SK-N-SH treated with all-trans-retinoic acid at 6 μM for 48 hours (cell line): Measurements from ENCODE around the gene AGPAT4.

Experiments used
- ATAC-seq: fragments of 200-7000 bp; cut with Tn5 transposase; 3 replicates; pipeline ENCODE4 v1.9.1; 2020; ENCODE audit warnings: mild to moderate bottlenecking, moderate library complexity
- BACH2 ChIP-seq: fragments of 250-450 bp; sonication (Bioruptor Pico); IDR thresholded peaks from 2 replicates; pipeline ENCODE4 v1.9.0; 2021; ENCODE audit warnings: mild to moderate bottlenecking, borderline replicate concordance
- CREB5 ChIP-seq: fragments of 250-450 bp; sonication (Bioruptor Pico); IDR thresholded peaks from 2 replicates; pipeline ENCODE4 v1.5.1; 2020; ENCODE audit warnings: low read depth, mild to moderate bottlenecking, moderate library complexity
- CSDC2 ChIP-seq: fragments of 250-450 bp; sonication (Bioruptor Pico); IDR thresholded peaks from 2 replicates; pipeline ENCODE4 v1.5.0; 2020; ENCODE audit warnings: mild to moderate bottlenecking, moderate library complexity
- CSRNP3 ChIP-seq: fragments of 250-450 bp; sonication (Bioruptor Pico); IDR thresholded peaks from 2 replicates; pipeline ENCODE4 v1.5.1; 2021; ENCODE audit warnings: mild to moderate bottlenecking, moderate library complexity
- ESRRG ChIP-seq: fragments of 250-450 bp; sonication (Bioruptor Pico); IDR thresholded peaks from 2 replicates; pipeline ENCODE4 v1.6.1; 2021; ENCODE audit warnings: mild to moderate bottlenecking
- GLIS3 ChIP-seq: fragments of 250-450 bp; sonication (Bioruptor Pico); IDR thresholded peaks from 2 replicates; pipeline ENCODE4 v1.5.0; 2020; ENCODE audit warnings: mild to moderate bottlenecking, moderate library complexity
- ISL1 ChIP-seq: fragments of 250-450 bp; sonication (Bioruptor Pico); IDR thresholded peaks from 2 replicates; pipeline ENCODE4 v2.1.2; 2022; ENCODE audit warnings: mild to moderate bottlenecking, moderate library complexity
- OSR1 ChIP-seq: fragments of 250-450 bp; sonication (Bioruptor Pico); IDR thresholded peaks from 2 replicates; pipeline ENCODE4 v1.8.0; 2022; ENCODE audit warnings: moderate library complexity, mild to moderate bottlenecking, inconsistent platforms
- PATZ1 ChIP-seq: fragments of 250-450 bp; sonication (Bioruptor Pico); IDR thresholded peaks from 2 replicates; pipeline ENCODE4 v1.8.0; 2020; ENCODE audit warnings: mild to moderate bottlenecking, moderate library complexity, borderline replicate concordance
- POU6F1 ChIP-seq: fragments of 250-450 bp; sonication (Bioruptor Pico); IDR thresholded peaks from 2 replicates; pipeline ENCODE4 v1.8.0; 2021; ENCODE audit warnings: low read depth, mild to moderate bottlenecking, moderate library complexity, borderline replicate concordance
- PPARA ChIP-seq: fragments of 250-450 bp; sonication (Bioruptor Pico); IDR thresholded peaks from 2 replicates; pipeline ENCODE4 v1.5.0; 2020; ENCODE audit warnings: mild to moderate bottlenecking, borderline replicate concordance
- RARB ChIP-seq: fragments of 250-450 bp; sonication (Bioruptor Pico); IDR thresholded peaks from 2 replicates; pipeline ENCODE4 v1.8.0; 2021; ENCODE audit warnings: mild to moderate bottlenecking, moderate library complexity
- SNAI2 ChIP-seq: fragments of 250-450 bp; sonication (Bioruptor Pico); IDR thresholded peaks from 2 replicates; pipeline ENCODE4 v1.5.0; 2020; ENCODE audit warnings: mild to moderate bottlenecking, moderate library complexity
- TCF4 ChIP-seq: fragments of 250-450 bp; sonication (Bioruptor Pico); IDR thresholded peaks from 2 replicates; pipeline ENCODE4 v1.8.0; 2021; ENCODE audit warnings: mild to moderate bottlenecking, moderate library complexity, borderline replicate concordance
- TOX ChIP-seq: fragments of 250-450 bp; sonication (Bioruptor Pico); IDR thresholded peaks from 2 replicates; pipeline ENCODE4 v1.8.0; 2021; ENCODE audit warnings: mild to moderate bottlenecking, moderate library complexity, borderline replicate concordance
- TSHZ2 ChIP-seq: fragments of 250-450 bp; sonication (Bioruptor Pico); IDR thresholded peaks from 2 replicates; pipeline ENCODE4 v1.5.0; 2020; ENCODE audit warnings: mild to moderate bottlenecking, moderate library complexity
- ZC3H10 ChIP-seq: fragments of 250-450 bp; sonication (Bioruptor Pico); IDR thresholded peaks from 2 replicates; pipeline ENCODE4 v1.5.1; 2021; ENCODE audit warnings: mild to moderate bottlenecking, moderate library complexity
- ZFP3 ChIP-seq: fragments of 250-450 bp; sonication (Bioruptor Pico); IDR thresholded peaks from 2 replicates; pipeline ENCODE4 v1.5.0; 2020; ENCODE audit warnings: mild to moderate bottlenecking, moderate library complexity
- ZFP30 ChIP-seq: fragments of 450-650 bp; formaldehyde crosslinking; IDR thresholded peaks from 2 replicates; pipeline ENCODE4 v1.5.0; 2022; ENCODE audit warnings: mild to moderate bottlenecking, moderate library complexity
- ZNF565 ChIP-seq: fragments of 450-650 bp; formaldehyde crosslinking; conservative IDR thresholded peaks from 2 replicates; pipeline ENCODE4 v1.5.0; 2020; ENCODE audit warnings: low read depth, mild to moderate bottlenecking, moderate library complexity
- ZNF70 ChIP-seq: fragments of 450-650 bp; formaldehyde crosslinking; IDR thresholded peaks from 2 replicates; pipeline ENCODE4 v1.5.0; 2020; ENCODE audit warnings: mild to moderate bottlenecking, moderate library complexity
- ZNF8 ChIP-seq: fragments of 450-650 bp; formaldehyde crosslinking; IDR thresholded peaks from 2 replicates; pipeline ENCODE4 v1.5.0; 2020; ENCODE audit warnings: mild to moderate bottlenecking, moderate library complexity

Gene AGPAT4

GRCh38 chr6:161223646-161224045 lies 50.2 kb downstream of the AGPAT4 start (continued):
- no peak for TF ChIP-seq PATZ1 (CRISPR knock-in tag)
- no peak for TF ChIP-seq GLIS3 (CRISPR knock-in tag)
- no peak for TF ChIP-seq SNAI2 (CRISPR knock-in tag)
- TF ChIP-seq, all 23 proteins: peak for 0

- ATAC-seq, result no peak
- TF ChIP-seq ISL1 (CRISPR knock-in tag) (no peak), CSDC2 (CRISPR knock-in tag) (no peak), ZNF70 (CRISPR knock-in tag) (no peak), ZFP3 (CRISPR knock-in tag) (no peak), OSR1 (CRISPR knock-in tag) (no peak), SNAI2 (CRISPR knock-in tag) (no peak), ZC3H10 (CRISPR knock-in tag) (no peak), TCF4 (CRISPR knock-in tag) (no peak), ESRRG (no peak)
Measured at GRCh38 chr6:161222706-161223234, 51.1 kb downstream of the AGPAT4 start.

- TF ChIP-seq ZNF565, result no peak
- no peak for TF ChIP-seq TOX (CRISPR knock-in tag)
- TF ChIP-seq TCF4 (CRISPR knock-in tag), result no peak
- TF ChIP-seq OSR1 (CRISPR knock-in tag), result no peak
- no peak for TF ChIP-seq ZC3H10 (CRISPR knock-in tag)
- no peak for TF ChIP-seq RARB (CRISPR knock-in tag)
- TF ChIP-seq ESRRG, result no peak
- TF ChIP-seq CREB5 (CRISPR knock-in tag), result no peak
- TF ChIP-seq ZNF8 (CRISPR knock-in tag), result no peak
- TF ChIP-seq ZFP3 (CRISPR knock-in tag), result no peak
- TF ChIP-seq PPARA (CRISPR knock-in tag), result no peak
- no peak for TF ChIP-seq PATZ1 (CRISPR knock-in tag)
- TF ChIP-seq CSDC2 (CRISPR knock-in tag), result no peak
- ATAC-seq, result no peak
Measured at GRCh38 chr6:161220346-161220745, 53.5 kb downstream of the AGPAT4 start.

GRCh38 chr6:161219680-161220079 lies 54.2 kb downstream of the AGPAT4 start:
- ATAC-seq, result no peak
- TF ChIP-seq ESRRG (no peak), ZNF70 (CRISPR knock-in tag) (no peak), GLIS3 (CRISPR knock-in tag) (no peak), BACH2 (CRISPR knock-in tag) (no peak), TSHZ2 (CRISPR knock-in tag) (no peak), CREB5 (CRISPR knock-in tag) (no peak), RARB (CRISPR knock-in tag) (no peak), PPARA (CRISPR knock-in tag) (no peak), ZFP30 (CRISPR knock-in tag) (no peak), ZNF565 (no peak), CSDC2 (CRISPR knock-in tag) (no peak), ZFP3 (CRISPR knock-in tag) (no peak), OSR1 (CRISPR knock-in tag) (no peak), TOX (CRISPR knock-in tag) (no peak), POU6F1 (no peak), CSRNP3 (CRISPR knock-in tag) (no peak), ISL1 (CRISPR knock-in tag) (no peak), TCF4 (CRISPR knock-in tag) (no peak), ZC3H10 (CRISPR knock-in tag) (no peak)
